ENCODE results near the gene ACP2. TPM values are rescaled to one million over a fixed set of nuclear protein-coding genes. Genes with fewer than 3 reads are reported as not detected.

Gene ACP2
- total RNA-seq, 1 donor from 2014 or later, result 40.8 TPM

- peak overlapping the region; percentile 92 for H3K9ac ChIP-seq (ENCODE audit: low read length)
- no peaks in the 10 kb centered on the region for H3K27me3 ChIP-seq (ENCODE audit: insufficient read depth, low read length)
- TF ChIP-seq, protein P1, sequence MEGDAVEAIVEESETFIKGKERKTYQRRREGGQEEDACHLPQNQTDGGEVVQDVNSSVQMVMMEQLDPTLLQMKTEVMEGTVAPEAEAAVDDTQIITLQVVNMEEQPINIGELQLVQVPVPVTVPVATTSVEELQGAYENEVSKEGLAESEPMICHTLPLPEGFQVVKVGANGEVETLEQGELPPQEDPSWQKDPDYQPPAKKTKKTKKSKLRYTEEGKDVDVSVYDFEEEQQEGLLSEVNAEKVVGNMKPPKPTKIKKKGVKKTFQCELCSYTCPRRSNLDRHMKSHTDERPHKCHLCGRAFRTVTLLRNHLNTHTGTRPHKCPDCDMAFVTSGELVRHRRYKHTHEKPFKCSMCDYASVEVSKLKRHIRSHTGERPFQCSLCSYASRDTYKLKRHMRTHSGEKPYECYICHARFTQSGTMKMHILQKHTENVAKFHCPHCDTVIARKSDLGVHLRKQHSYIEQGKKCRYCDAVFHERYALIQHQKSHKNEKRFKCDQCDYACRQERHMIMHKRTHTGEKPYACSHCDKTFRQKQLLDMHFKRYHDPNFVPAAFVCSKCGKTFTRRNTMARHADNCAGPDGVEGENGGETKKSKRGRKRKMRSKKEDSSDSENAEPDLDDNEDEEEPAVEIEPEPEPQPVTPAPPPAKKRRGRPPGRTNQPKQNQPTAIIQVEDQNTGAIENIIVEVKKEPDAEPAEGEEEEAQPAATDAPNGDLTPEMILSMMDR (IDR thresholded peaks at IDR 0.05; ENCODE audit: insufficient read depth, low read depth, low read length), result no peak
- no peak for TF ChIP-seq EZH2 (IDR thresholded peaks at IDR 0.05; ENCODE audit: insufficient read depth, low read length)
- Mint-ChIP-seq H3K27me3 (ENCODE audit: low read depth, unreplicated experiment) (no peaks in the 10 kb centered on the region), H3K9me3 (ENCODE audit: unreplicated experiment) (no peaks in the 10 kb centered on the region), H3K4me1 (ENCODE audit: low read depth, unreplicated experiment) (peaks cover 16% of the 10 kb centered on the region), H3K4me3 (ENCODE audit: unreplicated experiment) (peak overlapping the region; percentile 100), H3K27ac (ENCODE audit: unreplicated experiment) (peak overlapping the region; percentile 100), H3K36me3 (ENCODE audit: low read depth, unreplicated experiment) (peaks cover 10% of the 10 kb centered on the region)
- H4K20me1 ChIP-seq (ENCODE audit: insufficient read depth, low read length), result no peaks in the 10 kb centered on the region
- H2AFZ ChIP-seq (ENCODE audit: low read depth, low read length), result peak overlapping the region; percentile 97
- H3K4me3 ChIP-seq (ENCODE audit: insufficient read depth, low read depth, low read length), result peak overlapping the region; percentile 92
- DNase-seq (ENCODE audit: low read depth) (no peak), FAIRE-seq (no peak)
- H3K36me3 ChIP-seq (ENCODE audit: insufficient read depth, low read length), result peaks cover 8% of the 10 kb centered on the region
- H3K4me1 ChIP-seq (ENCODE audit: insufficient read depth, low read length), result peaks cover 17% of the 10 kb centered on the region
- peak overlapping the region; percentile 98 for H3K4me2 ChIP-seq (ENCODE audit: low read length)
- peaks cover 28% of the 10 kb centered on the region for H3K79me2 ChIP-seq (ENCODE audit: insufficient read depth, low read length)
- H3K27ac ChIP-seq (ENCODE audit: low read depth, low read length), result peak overlapping the region; percentile 83
- H3K9me3 ChIP-seq (ENCODE audit: insufficient read depth, low read depth, low read length), result no peaks in the 10 kb centered on the region
Measured at GRCh38 chr11:47249378-47249715, 733 bp upstream of the ACP2 start.

DNA sequence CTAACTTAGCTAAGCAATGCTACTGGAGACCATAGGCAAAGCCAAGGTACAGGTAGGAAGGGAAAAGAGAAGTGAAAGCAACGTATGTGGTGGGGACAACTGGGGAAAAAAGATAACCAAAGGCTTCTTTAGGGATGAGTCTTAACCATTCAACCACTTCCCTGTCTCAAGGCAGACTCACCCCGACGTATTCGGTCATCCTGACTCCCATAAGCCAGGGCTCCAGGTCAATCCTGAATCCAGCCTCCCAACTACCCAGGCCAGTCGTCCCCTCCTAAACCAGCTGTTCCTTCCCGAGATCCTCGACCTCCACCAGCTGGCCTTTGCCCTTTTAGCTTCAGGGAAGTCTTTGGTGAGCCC, 330 bp downstream of the ACP2 start:
- peak overlapping the region; percentile 92 for H3K4me3 ChIP-seq (ENCODE audit: insufficient read depth, low read depth, low read length)
- no peaks in the 10 kb centered on the region for H3K9me3 ChIP-seq (ENCODE audit: insufficient read depth, low read depth, low read length)
- H3K36me3 ChIP-seq (ENCODE audit: insufficient read depth, low read length), result peaks cover 8% of the 10 kb centered on the region
- peak overlapping the region; percentile 98 for H3K4me2 ChIP-seq (ENCODE audit: low read length)
- Mint-ChIP-seq H3K27ac (ENCODE audit: unreplicated experiment) (peak overlapping the region; percentile 100), H3K4me1 (ENCODE audit: low read depth, unreplicated experiment) (peaks cover 13% of the 10 kb centered on the region), H3K4me3 (ENCODE audit: unreplicated experiment) (peak overlapping the region; percentile 100), H3K27me3 (ENCODE audit: low read depth, unreplicated experiment) (no peaks in the 10 kb centered on the region), H3K36me3 (ENCODE audit: low read depth, unreplicated experiment) (peaks cover 14% of the 10 kb centered on the region), H3K9me3 (ENCODE audit: unreplicated experiment) (no peaks in the 10 kb centered on the region)
- peak overlapping the region; percentile 97 for H2AFZ ChIP-seq (ENCODE audit: low read depth, low read length)
- no peak for FAIRE-seq
- H4K20me1 ChIP-seq (ENCODE audit: insufficient read depth, low read length), result no peaks in the 10 kb centered on the region
- peak; percentile 36 for DNase-seq (ENCODE audit: low read depth)
- TF ChIP-seq, protein P1 (IDR thresholded peaks at IDR 0.05; ENCODE audit: insufficient read depth, low read depth, low read length), result no peak
- TF ChIP-seq EZH2 (IDR thresholded peaks at IDR 0.05; ENCODE audit: insufficient read depth, low read length), result no peak
- H3K27ac ChIP-seq (ENCODE audit: low read depth, low read length), result peak overlapping the region; percentile 83
- peaks cover 28% of the 10 kb centered on the region for H3K79me2 ChIP-seq (ENCODE audit: insufficient read depth, low read length)
- peaks cover 12% of the 10 kb centered on the region for H3K4me1 ChIP-seq (ENCODE audit: insufficient read depth, low read length)
- no peaks in the 10 kb centered on the region for H3K27me3 ChIP-seq (ENCODE audit: insufficient read depth, low read length)
- peak overlapping the region; percentile 92 for H3K9ac ChIP-seq (ENCODE audit: low read length)

DNA sequence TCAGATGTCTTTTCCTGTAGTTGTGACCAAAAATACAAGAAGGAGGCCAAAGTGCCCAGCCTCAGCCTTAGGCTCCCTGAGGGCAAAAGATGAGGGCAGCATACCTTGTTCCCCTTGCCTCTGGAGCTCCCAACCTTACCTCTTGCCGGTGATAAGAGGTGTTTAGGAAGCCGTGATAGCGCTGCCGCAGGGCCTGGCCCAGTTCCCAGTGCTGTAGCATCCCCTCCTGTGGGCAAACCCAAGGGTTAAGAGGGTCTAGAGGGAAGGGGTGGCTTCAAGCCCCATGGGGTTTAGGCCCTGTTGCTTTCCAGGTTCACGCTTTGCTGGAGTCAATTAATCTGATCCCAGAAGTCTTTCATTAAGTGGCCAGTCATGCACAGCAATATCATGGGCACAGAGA, 1.1 kb downstream of the ACP2 start:
- no peak overlapping the region for H2AFZ ChIP-seq (ENCODE audit: low read depth, low read length)
- H3K9me3 ChIP-seq (ENCODE audit: insufficient read depth, low read depth, low read length), result no peaks in the 10 kb centered on the region
- H3K9ac ChIP-seq (ENCODE audit: low read length), result no peak overlapping the region
- Mint-ChIP-seq H3K4me3 (ENCODE audit: unreplicated experiment) (peak overlapping the region; percentile 100), H3K9me3 (ENCODE audit: unreplicated experiment) (no peaks in the 10 kb centered on the region), H3K4me1 (ENCODE audit: low read depth, unreplicated experiment) (peaks cover 13% of the 10 kb centered on the region), H3K36me3 (ENCODE audit: low read depth, unreplicated experiment) (peaks cover 16% of the 10 kb centered on the region), H3K27ac (ENCODE audit: unreplicated experiment) (no peak overlapping the region), H3K27me3 (ENCODE audit: low read depth, unreplicated experiment) (no peaks in the 10 kb centered on the region)
- peaks cover 12% of the 10 kb centered on the region for H3K4me1 ChIP-seq (ENCODE audit: insufficient read depth, low read length)
- no peak for FAIRE-seq
- TF ChIP-seq EZH2 (IDR thresholded peaks at IDR 0.05; ENCODE audit: insufficient read depth, low read length), result no peak
- TF ChIP-seq, protein P1 (IDR thresholded peaks at IDR 0.05; ENCODE audit: insufficient read depth, low read depth, low read length), result no peak
- peak overlapping the region; percentile 92 for H3K4me3 ChIP-seq (ENCODE audit: insufficient read depth, low read depth, low read length)
- H4K20me1 ChIP-seq (ENCODE audit: insufficient read depth, low read length), result no peaks in the 10 kb centered on the region
- peaks cover 8% of the 10 kb centered on the region for H3K36me3 ChIP-seq (ENCODE audit: insufficient read depth, low read length)
- H3K27me3 ChIP-seq (ENCODE audit: insufficient read depth, low read length), result no peaks in the 10 kb centered on the region
- H3K27ac ChIP-seq (ENCODE audit: low read depth, low read length), result no peak overlapping the region
- no peak for DNase-seq (ENCODE audit: low read depth)
- H3K79me2 ChIP-seq (ENCODE audit: insufficient read depth, low read length), result peaks cover 28% of the 10 kb centered on the region
- peak overlapping the region; percentile 98 for H3K4me2 ChIP-seq (ENCODE audit: low read length)
